ENCODE results near the gene CCR5. TPM values are rescaled to one million over a fixed set of nuclear protein-coding genes. Genes with fewer than 3 reads are reported as not detected.

Gene CCR5
- total and polyA plus RNA-seq, 9 of the 15 experiments (the other 6 are each of a cell fraction or from before 2014, with no cell fraction given): not detected

GRCh38 chr3:46406443-46406787 is 35.7 kb downstream of the CCR5 start (continued):
- no peak for TF ChIP-seq SMC3 (conservative IDR thresholded peaks at IDR 0.05; ENCODE audit: insufficient read depth, low read depth, low read length)
- TF ChIP-seq, protein P1, sequence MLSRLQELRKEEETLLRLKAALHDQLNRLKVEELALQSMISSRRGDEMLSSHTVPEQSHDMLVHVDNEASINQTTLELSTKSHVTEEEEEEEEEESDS (CRISPR knock-in tag; IDR thresholded peaks at IDR 0.05): no peak
- no peak for TF ChIP-seq SPI1 (IDR thresholded peaks at IDR 0.05; ENCODE audit: borderline replicate concordance, low read depth, low read length)
- TF ChIP-seq, protein P2, sequence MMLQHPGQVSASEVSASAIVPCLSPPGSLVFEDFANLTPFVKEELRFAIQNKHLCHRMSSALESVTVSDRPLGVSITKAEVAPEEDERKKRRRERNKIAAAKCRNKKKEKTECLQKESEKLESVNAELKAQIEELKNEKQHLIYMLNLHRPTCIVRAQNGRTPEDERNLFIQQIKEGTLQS (IDR thresholded peaks at IDR 0.05): peak; percentile 64; the same call in 1 of the 2 replicates
- TF ChIP-seq, protein P2 (CRISPR knock-in tag; conservative IDR thresholded peaks at IDR 0.05): 0 out of 2 replicates have a peak, but pooled peaks have one; percentile 14

DNA sequence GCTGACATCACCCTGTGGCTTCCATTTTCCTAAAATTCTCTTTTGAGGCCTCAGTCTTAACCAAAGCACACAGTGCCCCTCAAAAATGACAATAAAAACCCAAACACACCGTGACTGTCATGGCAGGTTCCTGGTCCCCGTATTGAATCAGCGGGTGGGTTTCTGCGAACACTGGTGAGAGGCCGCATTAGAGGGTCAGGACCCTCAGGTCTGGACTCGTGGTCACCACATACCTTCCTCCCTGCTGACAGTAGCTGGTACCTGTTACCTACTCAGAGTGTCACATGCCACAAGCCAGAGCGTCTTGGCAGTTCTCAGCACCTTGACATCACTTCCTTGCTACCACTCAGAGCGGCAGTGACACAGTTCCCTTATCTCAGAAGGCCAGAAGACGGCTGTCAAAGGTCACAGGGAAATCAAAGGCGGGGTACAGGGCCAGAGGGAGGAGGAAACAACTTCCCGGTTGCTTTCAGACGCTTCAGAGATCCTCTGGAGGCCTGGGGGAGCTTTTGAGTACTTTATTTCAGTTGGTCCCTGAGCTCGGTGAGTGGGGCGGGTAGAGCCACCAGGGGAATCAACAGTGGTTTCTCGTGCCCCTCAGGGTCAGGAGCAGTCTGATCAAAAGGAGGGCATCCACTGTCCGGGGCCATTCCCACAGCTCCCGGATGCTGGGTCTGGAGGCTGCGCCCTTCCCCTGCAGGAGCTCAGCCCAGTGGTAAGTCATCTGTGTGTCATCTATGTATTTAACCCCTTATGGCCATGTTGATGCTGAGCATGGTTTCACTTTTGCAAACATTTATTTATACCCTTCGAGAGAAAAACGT is 36.3 kb downstream of the CCR5 start, which contains the start of the genes CCR5AS and CCRL2:
Gene CCR5AS (minus strand): TSS at position 279 of the 824 bp plus-strand sequence.
Gene CCRL2 (plus strand): TSS at position 472 of the 824 bp plus-strand sequence. CDS start 821 bp downstream, outside the sequence.
- Histone ChIP-seq H3K4me2 (ENCODE audit: insufficient read depth, low read length) (peak within 1 kb of the TSS; percentile 84), H3K79me2 (ENCODE audit: control insufficient read depth, insufficient read depth, low read length) (peaks cover 2% of the 10 kb centered on the region; the same call in 1 of the 3 replicates), H3K9ac (ENCODE audit: insufficient read depth in 1 of 2, low read depth in 2 of 2, low read length in 2 of 2) (peak within 1 kb of the TSS; percentile 57 to 66), H4K20me1 (replicated peaks; ENCODE audit: control insufficient read depth, insufficient read depth, low read length) (no peaks in the 10 kb centered on the region), H3K9me3 (replicated peaks; ENCODE audit: control insufficient read depth, insufficient read depth, low read depth, low read length) (no peaks in the 10 kb centered on the region), H3K36me3 (ENCODE audit: control insufficient read depth, insufficient read depth, low read length) (no peaks in the 10 kb centered on the region), H3K4me3 (peak within 1 kb of the TSS; percentile 35), H2AFZ (ENCODE audit: low read depth, low read length) (peak within 1 kb of the TSS; percentile 96), H3K27ac (ENCODE audit: extremely low read depth, low read depth, low read length) (peak within 1 kb of the TSS; percentile 88), H3K9me1 (ENCODE audit: control insufficient read depth, insufficient read depth, low read length) (no peaks in the 10 kb centered on the region), H3K4me1 (replicated peaks in 1 of 2; ENCODE audit: control insufficient read depth in 2 of 2, insufficient read depth in 2 of 2, low read length in 2 of 2) (peaks cover 25 to 39% of the 10 kb centered on the region in 2 experiments), H3K27me3 (ENCODE audit: control insufficient read depth in 2 of 2, insufficient read depth in 2 of 2, low read length in 2 of 2) (no peaks in the 10 kb centered on the region)
- intact Hi-C loops (cut with micrococcal nuclease): no loop called here
- DNase-seq (ENCODE audit: extremely low read depth in 1 of 4, low spot score in 3 of 4): peak; percentile 93 to 99 (median 96)
- ChIA-PET CTCF (ENCODE audit: low intra/inter-chr PET ratio) (no interaction called here), POLR2A (interaction anchor here (0.5 to 1.9 kb wide), 17 partner anchors 8 to 647 kb away, joined by 3 to 8 read pairs (median 3); partner anchors contain the start of gene CCR5)
- peak; percentile 98 for FAIRE-seq
- in situ Hi-C loops (cut with MboI): loop anchor here (25.0 kb wide), 1 partner anchor 1370 kb away; the partner anchor contains the start of gene CLEC3B
- BruUV-seq (replicated peaks): no TSS peak
- ATAC-seq: peak; percentile 93
- under 1% methylated on average over 20 of the region's 20 CpGs for WGBS (ENCODE audit: insufficient coverage, low coverage, missing lambda C conversion rate)
- TF ChIP-seq RAD21 (CRISPR knock-in tag; conservative IDR thresholded peaks at IDR 0.05 in 1 of 2, IDR thresholded peaks at IDR 0.05 in 1 of 2) (no peak; a peak in 1 of 4 replicates), ZNF134 (CRISPR knock-in tag; conservative IDR thresholded peaks at IDR 0.05) (peak; percentile 59), JUN (IDR thresholded peaks at IDR 0.05; ENCODE audit: borderline replicate concordance, low read depth, low read length) (peak; percentile 89; the same call in 1 of the 2 replicates), JUN (CRISPR knock-in tag; IDR thresholded peaks at IDR 0.05; ENCODE audit: borderline replicate concordance) (peak; percentile 80; the same call in 1 of the 2 replicates), ZEB2 (IDR thresholded peaks at IDR 0.05) (peak; percentile 94), ZNF124 (CRISPR knock-in tag; IDR thresholded peaks at IDR 0.05) (no peak), FOXJ3 (CRISPR knock-in tag; IDR thresholded peaks at IDR 0.05) (no peak), ZNF23 (CRISPR knock-in tag; IDR thresholded peaks at IDR 0.05) (peak; percentile 69; the same call in 1 of the 2 replicates), IFI16 (CRISPR knock-in tag; IDR thresholded peaks at IDR 0.05) (0 out of 2 replicates have a peak, but pooled peaks have one; percentile 61)
- TF ChIP-seq, protein P3, sequence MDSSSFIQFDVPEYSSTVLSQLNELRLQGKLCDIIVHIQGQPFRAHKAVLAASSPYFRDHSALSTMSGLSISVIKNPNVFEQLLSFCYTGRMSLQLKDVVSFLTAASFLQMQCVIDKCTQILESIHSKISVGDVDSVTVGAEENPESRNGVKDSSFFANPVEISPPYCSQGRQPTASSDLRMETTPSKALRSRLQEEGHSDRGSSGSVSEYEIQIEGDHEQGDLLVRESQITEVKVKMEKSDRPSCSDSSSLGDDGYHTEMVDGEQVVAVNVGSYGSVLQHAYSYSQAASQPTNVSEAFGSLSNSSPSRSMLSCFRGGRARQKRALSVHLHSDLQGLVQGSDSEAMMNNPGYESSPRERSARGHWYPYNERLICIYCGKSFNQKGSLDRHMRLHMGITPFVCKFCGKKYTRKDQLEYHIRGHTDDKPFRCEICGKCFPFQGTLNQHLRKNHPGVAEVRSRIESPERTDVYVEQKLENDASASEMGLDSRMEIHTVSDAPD (CRISPR knock-in tag; IDR thresholded peaks at IDR 0.05): peak; percentile 53; the same call in 1 of the 2 replicates

All from K562 (cell line).